Measurements from ENCODE around the gene HSD17B11.
"Not testable (repeated sequence)": the region's sequence is repeated elsewhere in the genome, so short reads cannot be mapped to it uniquely, and the experiment has no call there.

Gene HSD17B11

GRCh38 chr4:87345139-87345538 lies 45.8 kb downstream of the HSD17B11 start:
- Histone ChIP-seq H3K9me3 (ENCODE audit: severe bottlenecking) (no peaks in the 10 kb centered on the region), H3K27me3 (ENCODE audit: insufficient read depth, low read depth, severe bottlenecking) (no peaks in the 10 kb centered on the region), H3K27ac (no peak overlapping the region), H3K36me3 (no peaks in the 10 kb centered on the region), H3K4me3 (ENCODE audit: low read depth, low read length) (no peak overlapping the region)
- no peak for TF ChIP-seq CTCF (IDR thresholded peaks at IDR 0.05; ENCODE audit: low read depth, low read length)
- no peak for DNase-seq

- Histone ChIP-seq H3K36me3 (no peaks in the 10 kb centered on the region), H3K4me3 (ENCODE audit: low read depth, low read length) (no peak overlapping the region), H3K27me3 (ENCODE audit: insufficient read depth, low read depth, severe bottlenecking) (no peaks in the 10 kb centered on the region), H3K27ac (no peak overlapping the region), H3K9me3 (ENCODE audit: severe bottlenecking) (no peaks in the 10 kb centered on the region)
- DNase-seq: no peak
- no peak for TF ChIP-seq CTCF (IDR thresholded peaks at IDR 0.05; ENCODE audit: low read depth, low read length)
Observed at GRCh38 chr4:87342872-87343271, 48.1 kb downstream of the HSD17B11 start.

- H3K27me3 ChIP-seq (ENCODE audit: insufficient read depth, low read depth, severe bottlenecking); H3K27ac ChIP-seq; H3K4me3 ChIP-seq (ENCODE audit: low read depth, low read length); H3K36me3 ChIP-seq; H3K9me3 ChIP-seq (ENCODE audit: severe bottlenecking); DNase-seq: not testable (repeated sequence)
Observed at GRCh38 chr4:87341954-87342635, 48.9 kb downstream of the HSD17B11 start.

GRCh38 chr4:87339440-87339839 lies 51.5 kb downstream of the HSD17B11 start:
- Histone ChIP-seq H3K27me3 (ENCODE audit: insufficient read depth, low read depth, severe bottlenecking) (no peaks in the 10 kb centered on the region), H3K36me3 (no peaks in the 10 kb centered on the region), H3K27ac (no peak overlapping the region), H3K4me3 (ENCODE audit: low read depth, low read length) (no peak overlapping the region), H3K9me3 (ENCODE audit: severe bottlenecking) (no peaks in the 10 kb centered on the region)
- no peak for TF ChIP-seq CTCF (IDR thresholded peaks at IDR 0.05; ENCODE audit: low read depth, low read length)
- no peak for DNase-seq

GRCh38 chr4:87337361-87337760 lies 53.6 kb downstream of the HSD17B11 start:
- Histone ChIP-seq H3K27me3 (ENCODE audit: insufficient read depth, low read depth, severe bottlenecking) (no peaks in the 10 kb centered on the region), H3K4me3 (ENCODE audit: low read depth, low read length) (no peak overlapping the region), H3K36me3 (no peaks in the 10 kb centered on the region), H3K9me3 (ENCODE audit: severe bottlenecking) (peaks cover 7% of the 10 kb centered on the region), H3K27ac (no peak overlapping the region)
- no peak for DNase-seq
- no peak for TF ChIP-seq CTCF (IDR thresholded peaks at IDR 0.05; ENCODE audit: low read depth, low read length)

- peaks cover 7% of the 10 kb centered on the region for H3K9me3 ChIP-seq (ENCODE audit: severe bottlenecking)
- no peaks in the 10 kb centered on the region for H3K36me3 ChIP-seq
- H3K27me3 ChIP-seq (ENCODE audit: insufficient read depth, low read depth, severe bottlenecking): no peaks in the 10 kb centered on the region
- no peak overlapping the region for H3K27ac ChIP-seq
- DNase-seq: no peak
- no peak overlapping the region for H3K4me3 ChIP-seq (ENCODE audit: low read depth, low read length)
- TF ChIP-seq CTCF (IDR thresholded peaks at IDR 0.05; ENCODE audit: low read depth, low read length): no peak
Observed at GRCh38 chr4:87333267-87333666, 57.7 kb downstream of the HSD17B11 start.
